ENCODE measurements around the gene ZBTB46.

ZBTB46 gene

DNA sequence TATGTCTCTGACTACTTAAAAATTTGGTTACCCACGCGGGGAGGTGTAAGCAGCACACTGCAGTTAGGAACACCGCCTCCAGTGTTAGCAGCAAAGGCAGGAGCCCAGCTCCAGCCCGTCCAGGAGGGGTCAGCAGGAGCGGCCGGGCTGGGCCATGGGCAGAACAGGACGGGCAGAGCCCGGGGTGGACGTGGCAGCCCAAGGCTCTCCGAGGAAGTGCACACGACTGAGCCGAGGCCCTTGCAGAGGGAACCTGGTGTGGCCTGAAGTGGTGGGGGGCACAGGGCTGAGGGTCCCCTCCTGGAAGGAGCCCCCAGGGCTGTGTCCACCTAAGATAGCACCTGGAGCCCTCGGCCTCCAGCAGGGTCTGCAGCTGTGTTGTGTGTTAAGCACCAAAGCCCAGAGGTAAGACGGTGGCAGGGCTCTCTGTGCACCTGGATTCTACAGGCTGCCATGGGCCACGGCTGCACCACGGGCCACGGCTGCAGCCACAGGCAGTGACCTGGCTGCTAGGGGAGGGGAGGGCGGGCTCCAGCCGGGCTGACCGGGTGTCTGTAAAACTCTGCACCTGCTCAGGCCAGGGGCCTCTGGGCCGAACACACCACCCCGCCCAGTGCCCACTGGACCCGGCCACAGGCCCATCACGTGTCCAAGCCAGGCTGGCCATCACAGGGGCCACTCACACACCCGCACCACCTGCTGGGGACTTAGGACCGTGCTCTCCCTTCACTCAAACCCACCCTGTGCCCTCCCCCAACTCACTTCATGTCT is 84.9 kb downstream of the ZBTB46 start:
- DNase-seq (ENCODE audit: low spot score in 2 of 2) = no peak
- peak overlapping the region; percentile 75 for H3K27ac Mint-ChIP-seq (ENCODE audit: low read depth)

DNA sequence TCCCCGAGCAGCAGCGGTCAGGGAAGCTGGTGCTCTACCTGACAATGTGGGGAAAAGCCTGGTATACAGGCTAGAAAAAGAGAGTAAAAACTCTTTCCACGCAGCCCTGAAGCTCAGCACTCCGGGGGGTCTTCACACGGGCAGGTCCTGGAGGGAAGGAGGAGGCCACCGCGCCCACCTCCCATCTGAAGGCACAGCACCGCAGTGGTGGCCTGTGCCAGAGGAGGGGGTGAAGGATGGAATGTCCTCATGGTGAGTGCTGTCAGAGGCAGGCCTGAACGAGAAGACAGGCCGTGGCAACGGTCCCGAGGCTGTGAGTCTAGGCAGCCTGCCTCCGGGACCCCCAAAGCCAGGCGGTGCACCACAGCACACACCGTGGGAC is 85.6 kb downstream of the ZBTB46 start:
- no peaks in the 10 kb centered on the region for H3K27me3 Mint-ChIP-seq
- no peak for ATAC-seq (replicated peaks; ENCODE audit: extremely low read depth, poor library complexity, severe bottlenecking)
- H3K27ac Mint-ChIP-seq (ENCODE audit: low read depth) = peak overlapping the region; percentile 75
- H3K4me3 Mint-ChIP-seq = no peak overlapping the region
- H3K9me3 Mint-ChIP-seq = no peaks in the 10 kb centered on the region
- peaks cover 5% of the 10 kb centered on the region for H3K4me1 Mint-ChIP-seq
- no peak for DNase-seq (ENCODE audit: low spot score in 2 of 2)
- peaks cover 21% of the 10 kb centered on the region for H3K36me3 Mint-ChIP-seq (ENCODE audit: insufficient read depth)

More for the DNA sequence above, 84.9 kb downstream of the ZBTB46 start:
- peaks cover 12% of the 10 kb centered on the region for H3K4me1 Mint-ChIP-seq
- no peaks in the 10 kb centered on the region for H3K27me3 Mint-ChIP-seq
- peaks cover 18% of the 10 kb centered on the region for H3K36me3 Mint-ChIP-seq (ENCODE audit: insufficient read depth)
- H3K4me3 Mint-ChIP-seq = no peak overlapping the region
- ATAC-seq (replicated peaks; ENCODE audit: extremely low read depth, poor library complexity, severe bottlenecking) = no peak
- H3K9me3 Mint-ChIP-seq = no peaks in the 10 kb centered on the region

DNA sequence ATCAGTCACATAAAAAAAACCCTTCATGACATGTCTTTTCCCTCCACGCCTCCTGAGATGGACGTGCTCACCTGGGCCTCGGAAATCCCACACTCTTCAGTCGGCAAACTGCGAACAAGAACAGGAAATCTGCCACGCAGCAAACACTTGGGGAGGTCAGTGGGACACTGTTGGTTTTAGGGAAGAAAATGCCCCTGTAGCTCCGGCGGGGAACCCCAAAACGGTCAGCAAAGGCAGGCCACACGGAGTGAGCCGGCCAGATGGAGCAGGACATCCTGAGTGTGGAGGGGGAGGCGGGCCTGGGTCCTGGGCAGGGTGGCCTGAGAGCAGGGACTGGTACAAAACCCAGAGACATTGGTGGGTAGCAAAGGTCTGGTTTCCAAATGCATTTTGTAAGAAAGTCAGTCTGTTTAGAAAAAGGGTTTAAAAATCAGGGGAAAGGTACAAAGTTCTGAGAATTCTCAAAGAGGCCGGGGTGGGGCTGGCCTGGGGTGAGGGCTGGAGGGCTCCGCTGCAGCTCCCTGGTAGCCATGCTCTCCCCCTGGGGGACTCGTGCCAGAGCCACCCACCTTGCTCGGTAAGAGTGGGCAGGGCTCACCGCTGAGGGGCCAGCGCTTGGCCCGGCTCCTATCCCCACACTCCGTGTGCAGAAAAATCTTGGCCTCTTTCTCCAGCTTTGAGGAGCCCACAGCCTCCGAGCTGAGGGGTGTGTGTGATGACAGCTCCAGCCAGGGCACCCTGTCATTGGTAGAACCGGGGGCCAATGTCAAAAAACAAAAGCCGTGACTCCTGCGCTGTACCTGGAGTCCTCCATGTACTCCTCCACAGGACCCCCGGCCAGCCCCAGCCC is 86.3 kb downstream of the ZBTB46 start:
- ATAC-seq (replicated peaks; ENCODE audit: extremely low read depth, poor library complexity, severe bottlenecking) (no peak), DNase-seq (ENCODE audit: low spot score in 2 of 2) (no peak)
- no peaks in the 10 kb centered on the region for H3K9me3 Mint-ChIP-seq
- H3K4me3 Mint-ChIP-seq = no peak overlapping the region
- peaks cover 21% of the 10 kb centered on the region for H3K36me3 Mint-ChIP-seq (ENCODE audit: insufficient read depth)
- no peaks in the 10 kb centered on the region for H3K27me3 Mint-ChIP-seq
- H3K4me1 Mint-ChIP-seq = peaks cover 5% of the 10 kb centered on the region
- H3K27ac Mint-ChIP-seq (ENCODE audit: low read depth) = no peak overlapping the region

DNA sequence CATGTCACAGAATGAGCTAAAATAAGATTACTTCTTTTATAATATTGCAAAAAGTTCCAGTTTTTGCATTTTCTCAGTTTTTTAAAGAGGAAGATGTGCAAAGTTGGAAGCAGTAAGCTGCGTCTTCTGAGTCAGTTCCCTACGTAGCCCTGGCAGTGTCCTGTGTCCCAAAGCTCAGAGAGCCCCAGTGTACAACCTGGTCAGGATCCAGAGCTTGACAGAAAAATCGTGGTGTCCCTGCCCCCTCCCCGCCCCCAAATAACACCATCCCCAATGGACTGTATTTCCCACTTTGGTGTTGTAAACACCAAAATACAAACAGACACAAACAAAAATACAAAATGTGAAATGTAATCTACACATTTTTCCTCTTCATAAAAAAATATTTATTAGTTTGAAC is 86.9 kb downstream of the ZBTB46 start:
- Mint-ChIP-seq H3K4me1 (peaks cover 5% of the 10 kb centered on the region), H3K4me3 (no peak overlapping the region), H3K27ac (ENCODE audit: low read depth) (no peak overlapping the region), H3K27me3 (no peaks in the 10 kb centered on the region), H3K9me3 (no peaks in the 10 kb centered on the region), H3K36me3 (ENCODE audit: insufficient read depth) (peaks cover 22% of the 10 kb centered on the region)
- no peak for ATAC-seq (replicated peaks; ENCODE audit: extremely low read depth, poor library complexity, severe bottlenecking)
- DNase-seq (ENCODE audit: low spot score in 2 of 2) = no peak

DNA sequence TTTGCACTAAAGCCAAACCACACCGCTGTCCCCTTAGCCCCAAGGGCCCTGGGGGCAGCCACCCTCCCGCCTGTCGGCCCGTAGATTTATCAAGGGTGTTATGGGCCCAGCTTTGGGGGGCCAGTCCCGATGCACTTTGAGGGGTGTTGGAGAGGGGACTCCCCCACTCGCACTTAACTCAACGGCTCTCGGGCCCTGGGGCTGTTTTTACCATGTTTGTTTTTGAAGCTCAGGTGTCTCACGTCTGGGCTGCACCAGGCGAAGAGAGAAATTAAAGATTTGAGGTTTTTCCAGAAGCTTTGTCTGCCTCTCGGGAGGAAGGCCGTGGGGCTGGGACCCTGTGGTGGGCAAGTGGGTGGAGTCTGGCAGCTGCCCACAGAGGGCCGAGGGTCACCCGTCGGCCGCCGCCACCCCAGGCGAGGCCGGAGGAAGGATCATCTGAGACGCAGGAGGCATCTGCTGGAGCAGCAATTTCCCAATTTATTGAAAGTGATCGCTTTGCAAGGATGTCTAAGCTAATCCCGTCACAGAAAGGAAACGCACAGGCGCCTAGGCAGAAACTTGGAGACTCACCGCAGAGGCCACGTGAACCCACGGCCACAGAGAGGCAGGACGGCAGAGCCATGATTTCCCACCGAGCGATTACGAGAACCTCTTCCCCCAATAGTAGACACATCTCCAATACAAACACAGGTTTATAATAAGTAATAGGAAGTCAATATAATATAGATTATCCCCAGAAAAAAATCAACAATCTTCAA is 87.7 kb downstream of the ZBTB46 start:
- no peaks in the 10 kb centered on the region for H3K4me1 Mint-ChIP-seq
- H3K27ac Mint-ChIP-seq (ENCODE audit: low read depth) = no peak overlapping the region
- no peak for ATAC-seq (replicated peaks; ENCODE audit: extremely low read depth, poor library complexity, severe bottlenecking)
- peaks cover 26% of the 10 kb centered on the region for H3K36me3 Mint-ChIP-seq (ENCODE audit: insufficient read depth)
- no peaks in the 10 kb centered on the region for H3K9me3 Mint-ChIP-seq
- DNase-seq (ENCODE audit: low spot score in 2 of 2) = no peak
- no peaks in the 10 kb centered on the region for H3K27me3 Mint-ChIP-seq
- no peak overlapping the region for H3K4me3 Mint-ChIP-seq

DNA sequence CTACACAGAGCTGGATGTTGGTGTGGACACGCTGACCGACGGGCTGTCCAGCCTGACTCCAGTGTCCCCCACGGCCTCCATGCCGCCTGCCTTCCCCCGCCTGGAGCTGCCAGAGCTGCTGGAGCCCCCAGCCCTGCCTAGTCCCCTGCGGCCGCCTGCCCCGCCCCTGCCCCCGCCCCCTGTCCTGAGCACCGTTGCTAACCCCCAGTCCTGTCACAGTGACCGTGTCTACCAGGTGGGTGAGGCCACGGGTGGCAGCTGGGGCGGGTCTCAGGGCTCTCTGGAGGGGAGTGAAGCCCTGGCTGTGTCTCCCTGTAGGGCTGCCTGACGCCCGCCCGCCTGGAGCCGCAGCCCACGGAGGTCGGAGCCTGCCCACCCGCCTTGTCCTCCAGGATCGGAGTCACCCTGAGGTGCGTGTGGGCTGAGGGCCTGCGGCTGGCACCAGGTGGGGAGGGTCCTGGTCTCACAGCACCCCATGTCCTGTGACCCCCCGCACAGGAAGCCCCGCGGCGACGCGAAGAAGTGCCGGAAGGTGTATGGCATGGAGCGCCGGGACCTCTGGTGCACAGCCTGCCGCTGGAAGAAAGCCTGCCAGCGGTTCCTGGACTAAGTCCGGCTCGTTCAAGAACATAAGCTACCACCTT is 88.6 kb downstream of the ZBTB46 start:
- Mint-ChIP-seq H3K27me3 (no peaks in the 10 kb centered on the region), H3K36me3 (ENCODE audit: insufficient read depth) (peaks cover 27% of the 10 kb centered on the region), H3K4me1 (no peaks in the 10 kb centered on the region), H3K4me3 (no peak overlapping the region), H3K9me3 (no peaks in the 10 kb centered on the region), H3K27ac (ENCODE audit: low read depth) (no peak overlapping the region)
- DNase-seq (ENCODE audit: low spot score in 2 of 2) (no peak), ATAC-seq (replicated peaks; ENCODE audit: extremely low read depth, poor library complexity, severe bottlenecking) (no peak)

DNA sequence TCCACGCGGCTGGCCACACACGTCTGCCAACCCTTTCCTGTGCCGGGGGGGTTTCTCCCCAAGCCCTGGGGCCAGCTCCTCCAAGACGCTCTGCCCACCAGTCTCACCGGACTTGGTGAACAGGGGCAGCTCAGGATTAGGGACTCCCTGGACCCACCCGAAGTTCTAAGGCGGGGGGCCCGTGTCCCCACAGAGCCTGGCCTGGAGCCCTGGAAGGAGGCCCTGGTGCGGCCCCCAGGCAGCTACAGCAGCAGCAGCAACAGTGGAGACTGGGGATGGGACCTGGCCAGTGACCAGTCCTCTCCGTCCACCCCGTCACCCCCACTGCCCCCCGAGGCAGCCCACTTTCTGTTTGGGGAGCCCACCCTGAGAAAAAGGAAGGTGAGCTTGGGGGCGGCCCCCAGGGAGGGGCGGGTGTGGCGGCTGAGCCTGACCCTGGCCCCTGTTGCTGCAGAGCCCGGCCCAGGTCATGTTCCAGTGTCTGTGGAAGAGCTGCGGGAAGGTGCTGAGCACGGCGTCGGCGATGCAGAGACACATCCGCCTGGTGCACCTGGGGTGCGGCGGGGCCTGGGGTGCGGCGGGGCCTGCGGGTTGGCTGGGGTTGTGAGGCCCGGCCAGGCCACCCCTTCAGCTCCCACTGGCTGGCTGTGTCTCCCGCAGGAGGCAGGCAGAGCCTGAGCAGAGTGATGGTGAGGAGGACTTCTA is 89.2 kb downstream of the ZBTB46 start:
- H3K27me3 Mint-ChIP-seq = no peaks in the 10 kb centered on the region
- no peak for ATAC-seq (replicated peaks; ENCODE audit: extremely low read depth, poor library complexity, severe bottlenecking)
- H3K27ac Mint-ChIP-seq (ENCODE audit: low read depth) = no peak overlapping the region
- H3K36me3 Mint-ChIP-seq (ENCODE audit: insufficient read depth) = peaks cover 32% of the 10 kb centered on the region
- H3K4me3 Mint-ChIP-seq = peak overlapping the region; percentile 69
- H3K4me1 Mint-ChIP-seq = no peaks in the 10 kb centered on the region
- no peak for DNase-seq (ENCODE audit: low spot score in 2 of 2)
- no peaks in the 10 kb centered on the region for H3K9me3 Mint-ChIP-seq

DNA sequence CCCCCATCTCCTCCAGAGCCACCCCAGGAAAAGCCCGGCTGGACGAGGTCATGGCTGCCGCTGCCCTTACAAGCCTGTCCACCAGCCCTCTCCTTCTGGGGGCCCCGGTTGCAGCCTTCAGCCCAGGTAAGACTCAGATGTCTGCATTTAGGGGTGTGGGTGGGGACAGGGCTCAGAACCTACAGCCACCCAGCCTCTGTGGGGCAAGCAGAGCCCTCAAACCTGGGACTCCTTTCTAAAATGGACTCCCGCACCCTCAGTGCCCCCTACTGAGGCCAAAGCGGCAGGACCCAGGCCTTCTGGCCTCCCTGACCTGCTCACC is 89.7 kb downstream of the ZBTB46 start:
- Mint-ChIP-seq H3K27ac (ENCODE audit: low read depth) (no peak overlapping the region), H3K27me3 (no peaks in the 10 kb centered on the region), H3K36me3 (ENCODE audit: insufficient read depth) (peaks cover 37% of the 10 kb centered on the region), H3K4me1 (peaks cover 2% of the 10 kb centered on the region), H3K9me3 (no peaks in the 10 kb centered on the region), H3K4me3 (peak overlapping the region; percentile 69)
- no peak for ATAC-seq (replicated peaks; ENCODE audit: extremely low read depth, poor library complexity, severe bottlenecking)
- DNase-seq (ENCODE audit: low spot score in 2 of 2) = no peak

DNA sequence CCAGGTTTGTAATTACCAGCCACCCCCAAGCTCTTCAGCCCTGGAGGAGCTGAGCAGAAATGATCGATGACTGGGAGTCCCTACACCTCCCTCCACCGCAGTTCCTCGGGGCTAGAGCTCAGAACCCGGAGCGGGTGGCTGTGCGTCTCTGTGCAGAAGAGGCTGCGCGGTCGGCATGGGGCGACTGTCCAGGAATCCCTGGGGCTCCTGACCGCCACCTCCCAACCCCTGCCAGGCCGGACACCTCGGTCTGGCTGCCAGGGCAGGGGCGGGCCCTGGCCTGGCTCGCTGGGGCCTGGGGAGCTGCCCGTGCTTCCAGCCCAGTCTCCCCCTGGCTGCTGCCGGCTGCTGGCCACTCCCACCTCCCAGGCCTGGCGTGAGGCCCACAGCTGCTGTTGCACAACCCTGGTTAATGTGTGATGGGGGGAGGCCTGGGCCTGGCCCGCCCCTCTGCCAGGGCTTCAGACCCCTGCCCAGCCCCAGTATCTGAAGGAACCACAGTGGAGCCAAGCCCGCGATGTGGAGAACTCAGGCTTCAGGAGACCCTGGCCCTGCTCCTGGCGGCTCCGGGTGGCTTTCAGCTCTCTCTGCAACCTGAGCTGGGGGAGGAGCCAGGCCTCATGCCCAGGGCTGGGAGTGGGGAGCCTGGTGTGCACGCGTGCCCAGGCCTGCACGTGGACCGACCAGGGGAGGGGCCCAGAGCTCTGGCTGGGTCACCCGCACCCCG is 90.3 kb downstream of the ZBTB46 start:
- H3K27ac Mint-ChIP-seq (ENCODE audit: low read depth) = no peak overlapping the region
- peak overlapping the region; percentile 69 for H3K4me3 Mint-ChIP-seq
- H3K9me3 Mint-ChIP-seq = no peaks in the 10 kb centered on the region
- ATAC-seq (replicated peaks; ENCODE audit: extremely low read depth, poor library complexity, severe bottlenecking) (peak; percentile 15), DNase-seq (ENCODE audit: low spot score in 2 of 2) (peak in 1 of 2 donors; percentile 44)
- peaks cover 7% of the 10 kb centered on the region for H3K4me1 Mint-ChIP-seq
- H3K27me3 Mint-ChIP-seq = no peaks in the 10 kb centered on the region
- peaks cover 38% of the 10 kb centered on the region for H3K36me3 Mint-ChIP-seq (ENCODE audit: insufficient read depth)

DNA sequence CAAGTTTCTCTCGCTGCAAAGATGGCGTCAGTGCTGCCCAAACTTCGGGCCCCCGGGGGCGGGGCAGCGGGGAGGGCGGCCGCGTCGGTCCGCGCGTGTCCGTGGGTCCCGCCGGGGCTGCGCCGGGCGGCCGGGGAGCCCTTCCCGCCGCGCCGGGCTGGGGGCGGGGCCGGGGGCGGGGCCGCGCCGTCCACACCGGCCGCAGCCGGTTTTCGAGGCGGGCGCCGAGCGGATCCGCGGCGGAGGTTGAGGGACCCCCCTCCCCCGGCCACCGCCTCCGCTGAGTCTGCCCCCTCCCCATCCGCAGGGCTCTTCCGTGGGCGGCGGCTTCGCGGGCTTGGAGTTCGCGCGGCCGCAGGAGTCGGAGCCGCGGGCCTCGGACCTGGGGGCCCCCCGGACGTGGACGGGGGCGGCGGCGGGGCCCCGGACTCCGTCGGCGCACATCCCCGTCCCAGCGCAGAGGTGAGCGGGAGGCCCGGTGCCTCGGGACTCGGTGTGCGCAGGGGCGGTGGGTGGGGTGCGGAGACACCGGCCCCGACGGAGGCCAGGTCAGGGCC is 90.9 kb downstream of the ZBTB46 start:
- H3K4me1 Mint-ChIP-seq = peaks cover 14% of the 10 kb centered on the region
- no peak overlapping the region for H3K27ac Mint-ChIP-seq (ENCODE audit: low read depth)
- no peak for DNase-seq (ENCODE audit: low spot score in 2 of 2)
- H3K27me3 Mint-ChIP-seq = no peaks in the 10 kb centered on the region
- no peaks in the 10 kb centered on the region for H3K9me3 Mint-ChIP-seq
- ATAC-seq (replicated peaks; ENCODE audit: extremely low read depth, poor library complexity, severe bottlenecking) = no peak
- peak overlapping the region; percentile 69 for H3K4me3 Mint-ChIP-seq
- H3K36me3 Mint-ChIP-seq (ENCODE audit: insufficient read depth) = peaks cover 43% of the 10 kb centered on the region
